Stimulated activated CD8-positive, alpha-beta memory T cell treated with anti-CD3 and anti-CD28 coated beads, Interleukin-4, amount 100 ng/mL, for 48 hours (primary cell): ENCODE measurements around the gene RFX7.
A peak's percentile ranks its signal among the peaks of the same experiment; 100 is the strongest.

Source experiments
- DNase-seq: peaks from one replicate; pipeline ENCODE4 v3.0.0-alpha.2; 2020

The RFX7 gene

GRCh38 chr15:56042982-56043980, 200.4 kb downstream of the RFX7 start:
- DNase-seq, result no peak

- no peak for DNase-seq
These were observed 201.2 kb downstream of the RFX7 start for GRCh38 chr15:56042498-56042897.

GRCh38 chr15:56042031-56042430, 201.6 kb downstream of the RFX7 start:
- no peak for DNase-seq

GRCh38 chr15:56040081-56041035, 203.3 kb downstream of the RFX7 start:
- DNase-seq, result peak; percentile 42

- no peak for DNase-seq
These were observed 205.0 kb downstream of the RFX7 start for GRCh38 chr15:56038707-56039106.

- no peak for DNase-seq
These were observed 205.7 kb downstream of the RFX7 start for GRCh38 chr15:56038015-56038414.
